Upper lobe of left lung (tissue), 4 donors: ENCODE measurements around the gene ATP6V0C.
"Not testable (repeated sequence)": the region's sequence is repeated elsewhere in the genome, so short reads cannot be mapped to it uniquely, and the experiment has no call there.

Source experiments
- POLR2A ChIP-seq, 4 donors: fragments of 450-650 bp; IDR thresholded peaks; one replicate each; pipeline ENCODE4 v1.5.1; 2016 to 2017; ENCODE audit warnings: antibody characterized with exemption in 4 of 4, mild to moderate bottlenecking in 2 of 4
- TF ChIP-seq, protein P1 (sequence below), 6 experiments: fragments of 450-650 bp in 4 of 6; fragments of 200-600 bp in 2 of 6; sonication (generic) in 2 of 6; IDR thresholded peaks; one replicate each; pipeline ENCODE4 v1.5.1; 2016 to 2019; ENCODE audit warnings: antibody characterized with exemption in 6 of 6

DNA sequence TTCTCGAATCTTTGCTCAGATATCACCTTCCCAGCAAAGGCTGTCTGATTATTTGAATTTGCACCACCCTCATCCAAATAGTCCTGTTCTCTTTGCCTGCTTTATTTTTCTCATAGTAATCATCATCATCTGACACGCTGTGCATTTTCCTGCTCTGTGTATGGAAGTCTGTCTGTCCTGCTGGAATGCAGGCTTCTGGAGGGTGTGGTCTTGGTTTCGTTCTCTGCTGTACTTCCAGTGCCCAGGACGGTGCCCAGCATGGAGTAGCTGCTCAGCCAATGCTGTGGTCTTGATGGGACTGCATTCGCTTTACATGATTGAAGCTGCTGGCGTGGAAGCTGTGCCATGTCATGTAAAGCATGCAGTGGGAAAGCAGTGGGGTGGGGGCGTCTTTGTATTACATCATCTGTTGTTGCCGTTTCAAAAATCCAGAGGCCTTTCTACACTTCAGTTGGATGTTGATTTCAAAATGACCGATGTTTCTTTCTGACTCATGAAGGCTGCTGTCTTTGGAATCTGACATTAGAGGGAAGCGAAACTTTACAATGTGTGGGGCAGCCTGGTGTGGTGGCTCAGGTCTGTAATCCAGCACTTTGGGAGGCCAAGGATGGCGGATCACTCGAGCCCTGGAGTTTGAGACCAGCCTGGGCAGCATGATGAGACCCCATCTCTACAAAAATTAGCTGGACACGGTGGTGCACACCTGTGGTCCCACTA is 41.1 kb downstream of the ATP6V0C start:
- not testable (repeated sequence) for TF ChIP-seq POLR2A (IDR thresholded peaks at IDR 0.05)
- TF ChIP-seq, protein P1, sequence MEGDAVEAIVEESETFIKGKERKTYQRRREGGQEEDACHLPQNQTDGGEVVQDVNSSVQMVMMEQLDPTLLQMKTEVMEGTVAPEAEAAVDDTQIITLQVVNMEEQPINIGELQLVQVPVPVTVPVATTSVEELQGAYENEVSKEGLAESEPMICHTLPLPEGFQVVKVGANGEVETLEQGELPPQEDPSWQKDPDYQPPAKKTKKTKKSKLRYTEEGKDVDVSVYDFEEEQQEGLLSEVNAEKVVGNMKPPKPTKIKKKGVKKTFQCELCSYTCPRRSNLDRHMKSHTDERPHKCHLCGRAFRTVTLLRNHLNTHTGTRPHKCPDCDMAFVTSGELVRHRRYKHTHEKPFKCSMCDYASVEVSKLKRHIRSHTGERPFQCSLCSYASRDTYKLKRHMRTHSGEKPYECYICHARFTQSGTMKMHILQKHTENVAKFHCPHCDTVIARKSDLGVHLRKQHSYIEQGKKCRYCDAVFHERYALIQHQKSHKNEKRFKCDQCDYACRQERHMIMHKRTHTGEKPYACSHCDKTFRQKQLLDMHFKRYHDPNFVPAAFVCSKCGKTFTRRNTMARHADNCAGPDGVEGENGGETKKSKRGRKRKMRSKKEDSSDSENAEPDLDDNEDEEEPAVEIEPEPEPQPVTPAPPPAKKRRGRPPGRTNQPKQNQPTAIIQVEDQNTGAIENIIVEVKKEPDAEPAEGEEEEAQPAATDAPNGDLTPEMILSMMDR (IDR thresholded peaks at IDR 0.05), result not testable (repeated sequence)
